ENCODE data around the gene KCNIP3.

The KCNIP3 gene

GRCh38 chr2:95300450-95300849, 3.3 kb downstream of the KCNIP3 start:
- no peak for DNase-seq (ENCODE audit: low read depth)
- TF ChIP-seq, protein P1, sequence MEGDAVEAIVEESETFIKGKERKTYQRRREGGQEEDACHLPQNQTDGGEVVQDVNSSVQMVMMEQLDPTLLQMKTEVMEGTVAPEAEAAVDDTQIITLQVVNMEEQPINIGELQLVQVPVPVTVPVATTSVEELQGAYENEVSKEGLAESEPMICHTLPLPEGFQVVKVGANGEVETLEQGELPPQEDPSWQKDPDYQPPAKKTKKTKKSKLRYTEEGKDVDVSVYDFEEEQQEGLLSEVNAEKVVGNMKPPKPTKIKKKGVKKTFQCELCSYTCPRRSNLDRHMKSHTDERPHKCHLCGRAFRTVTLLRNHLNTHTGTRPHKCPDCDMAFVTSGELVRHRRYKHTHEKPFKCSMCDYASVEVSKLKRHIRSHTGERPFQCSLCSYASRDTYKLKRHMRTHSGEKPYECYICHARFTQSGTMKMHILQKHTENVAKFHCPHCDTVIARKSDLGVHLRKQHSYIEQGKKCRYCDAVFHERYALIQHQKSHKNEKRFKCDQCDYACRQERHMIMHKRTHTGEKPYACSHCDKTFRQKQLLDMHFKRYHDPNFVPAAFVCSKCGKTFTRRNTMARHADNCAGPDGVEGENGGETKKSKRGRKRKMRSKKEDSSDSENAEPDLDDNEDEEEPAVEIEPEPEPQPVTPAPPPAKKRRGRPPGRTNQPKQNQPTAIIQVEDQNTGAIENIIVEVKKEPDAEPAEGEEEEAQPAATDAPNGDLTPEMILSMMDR (IDR thresholded peaks at IDR 0.05; ENCODE audit: low read depth, low read length, missing control alignments): no peak
- no peak overlapping the region for H3K4me3 ChIP-seq (ENCODE audit: low read depth, low read length)

GRCh38 chr2:95301186-95301585, 4.0 kb downstream of the KCNIP3 start:
- DNase-seq (ENCODE audit: low read depth): no peak
- TF ChIP-seq, protein P1 (IDR thresholded peaks at IDR 0.05; ENCODE audit: low read depth, low read length, missing control alignments): no peak
- no peak overlapping the region for H3K4me3 ChIP-seq (ENCODE audit: low read depth, low read length)

GRCh38 chr2:95301876-95302641, 4.9 kb downstream of the KCNIP3 start:
- no peak for DNase-seq (ENCODE audit: low read depth)
- H3K4me3 ChIP-seq (ENCODE audit: low read depth, low read length): no peak overlapping the region
- TF ChIP-seq, protein P1 (IDR thresholded peaks at IDR 0.05; ENCODE audit: low read depth, low read length, missing control alignments): no peak

DNA sequence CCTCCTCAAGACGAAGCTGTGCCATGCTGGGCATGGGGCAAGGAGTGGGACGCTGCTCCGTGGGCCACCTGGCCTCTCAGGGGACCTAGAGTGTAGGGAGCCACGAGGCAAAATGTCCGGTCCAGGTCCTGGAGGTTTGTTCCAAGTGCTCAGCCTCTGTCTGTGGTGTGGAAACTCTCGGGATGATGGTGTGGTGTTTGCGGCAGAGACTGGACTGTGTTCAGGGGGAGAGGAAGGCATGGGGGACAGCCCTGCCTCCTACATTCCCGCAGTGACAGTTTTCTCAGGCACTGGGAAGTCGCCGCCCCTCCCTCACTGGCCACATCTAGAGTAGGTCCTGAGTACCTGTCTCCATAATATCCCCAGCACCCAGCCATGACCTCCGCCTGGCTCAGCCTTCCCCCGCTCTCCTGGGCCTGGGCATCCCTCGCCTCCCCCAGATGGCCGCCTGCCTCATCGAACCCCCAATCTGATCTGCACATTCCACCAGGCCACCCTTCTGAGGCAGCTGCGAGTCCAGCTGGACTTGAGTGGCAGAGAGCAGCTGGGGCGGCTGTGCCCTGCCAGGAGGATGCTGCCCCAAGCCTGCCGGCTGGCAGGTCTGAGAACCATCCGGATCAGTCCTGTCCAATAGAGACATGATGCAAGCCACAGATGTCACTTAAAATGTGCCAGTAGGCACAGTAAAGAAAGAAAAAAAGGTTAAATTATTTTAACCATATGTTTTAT, 6.2 kb downstream of the KCNIP3 start:
- TF ChIP-seq, protein P1 (IDR thresholded peaks at IDR 0.05; ENCODE audit: low read depth, low read length, missing control alignments): no peak
- H3K4me3 ChIP-seq (ENCODE audit: low read depth, low read length): no peak overlapping the region
- no peak for DNase-seq (ENCODE audit: low read depth)

DNA sequence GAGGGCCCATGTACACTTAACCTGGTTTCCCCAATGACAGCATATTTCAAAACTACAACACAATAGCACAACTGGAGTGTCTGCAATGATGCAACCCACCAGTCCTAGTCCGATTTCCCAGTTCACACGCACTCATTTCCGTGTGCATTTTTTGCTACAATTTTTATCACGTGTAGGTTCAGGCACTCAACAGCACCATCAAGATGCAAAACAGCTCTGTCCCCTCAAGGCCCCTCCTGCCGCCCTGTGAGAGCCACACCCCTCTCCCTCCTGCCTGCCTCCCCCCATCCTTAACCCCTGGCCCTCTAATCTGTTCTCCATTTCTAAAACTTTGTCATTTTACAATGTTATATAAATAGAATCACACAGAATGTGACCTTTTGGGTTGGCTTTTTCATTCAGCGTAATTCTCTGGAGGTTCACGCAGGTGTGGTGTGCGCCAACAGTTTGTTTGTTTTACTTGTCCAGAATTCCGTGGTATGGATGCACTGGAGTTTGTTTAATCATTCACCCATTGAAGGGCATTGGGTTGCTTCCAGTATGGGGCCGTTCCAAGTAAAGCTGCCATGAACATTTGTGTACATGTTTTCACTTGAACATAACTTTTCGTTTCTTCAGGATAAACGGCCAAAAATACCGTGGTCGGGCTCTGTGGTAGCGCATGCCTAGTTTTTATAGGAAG, 8.4 kb downstream of the KCNIP3 start:
- TF ChIP-seq, protein P1 (IDR thresholded peaks at IDR 0.05; ENCODE audit: low read depth, low read length, missing control alignments): no peak
- H3K4me3 ChIP-seq (ENCODE audit: low read depth, low read length): no peak overlapping the region
- no peak for DNase-seq (ENCODE audit: low read depth)

DNA sequence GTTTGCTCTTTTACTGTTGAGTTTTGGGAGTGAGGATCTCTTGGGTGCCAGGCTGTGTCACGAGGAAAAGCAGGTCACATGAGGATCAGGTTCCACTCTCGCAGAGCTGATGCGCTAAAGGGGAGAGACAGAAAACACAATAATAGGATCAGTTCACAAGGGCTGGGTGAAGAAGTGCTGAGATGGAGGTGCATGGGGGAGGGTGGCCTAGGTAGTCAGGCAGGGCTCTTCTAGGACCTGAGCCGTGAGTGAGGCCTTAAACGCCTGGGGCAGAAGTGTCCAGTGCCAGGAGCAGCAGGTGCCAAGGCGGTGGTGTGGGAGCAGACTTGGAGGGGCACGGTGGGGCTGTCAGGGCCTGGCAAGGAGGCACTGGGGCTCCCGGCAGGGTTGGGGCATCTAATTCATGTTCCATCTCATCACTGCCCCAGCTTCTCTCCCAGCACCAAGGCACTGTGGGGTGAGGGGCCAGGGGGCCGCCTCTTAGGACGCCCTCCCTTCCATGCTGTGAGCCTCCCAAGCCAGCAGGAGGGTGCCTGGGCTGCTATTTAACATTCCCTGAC, 9.3 kb downstream of the KCNIP3 start:
- TF ChIP-seq, protein P1 (IDR thresholded peaks at IDR 0.05; ENCODE audit: low read depth, low read length, missing control alignments): no peak
- H3K4me3 ChIP-seq (ENCODE audit: low read depth, low read length): no peak overlapping the region
- no peak for DNase-seq (ENCODE audit: low read depth)
